Osteocyte (in vitro differentiated cells): ENCODE measurements around the gene TMEM178B. TPM values are rescaled to one million over a fixed set of nuclear protein-coding genes. Genes with fewer than 3 reads are reported as not detected.
A peak's percentile ranks its signal among the peaks of the same experiment; 100 is the strongest.

Experiments
- DNase-seq: peaks from one replicate; pipeline ENCODE4 v3.0.0; 2021; ENCODE audit warnings: mixed read lengths; ENCODE audit not compliant: unreplicated experiment; ENCODE audit errors: extremely low spot score
- H3K27ac Mint-ChIP-seq: one replicate; pipeline ENCODE4 v1.8.0; 2021; ENCODE audit warnings: mild to moderate bottlenecking, mixed read lengths; ENCODE audit not compliant: unreplicated experiment
- H3K27me3 Mint-ChIP-seq: one replicate; pipeline ENCODE4 v1.8.0; 2021; ENCODE audit warnings: mixed read lengths; ENCODE audit not compliant: unreplicated experiment
- H3K36me3 Mint-ChIP-seq: one replicate; pipeline ENCODE4 v1.8.0; 2021; ENCODE audit warnings: mixed read lengths; ENCODE audit not compliant: unreplicated experiment
- H3K4me1 Mint-ChIP-seq: one replicate; pipeline ENCODE4 v1.8.0; 2021; ENCODE audit warnings: mixed read lengths; ENCODE audit not compliant: unreplicated experiment
- H3K4me3 Mint-ChIP-seq: one replicate; pipeline ENCODE4 v1.8.0; 2021; ENCODE audit warnings: mild to moderate bottlenecking, moderate library complexity, mixed read lengths; ENCODE audit not compliant: unreplicated experiment
- H3K9me3 Mint-ChIP-seq: one replicate; pipeline ENCODE4 v1.8.0; 2021; ENCODE audit warnings: mixed read lengths; ENCODE audit not compliant: unreplicated experiment
- CTCF ChIP-seq: fragments of 200-600 bp; sonication (generic); IDR thresholded peaks from 2 replicates; pipeline ENCODE4 v1.5.0; 2021; ENCODE audit warnings: antibody characterized with exemption, mild to moderate bottlenecking, moderate library complexity
- total RNA-seq: library from RNA; stranded (reverse); gene quantifications from 2 replicates; pipeline ENCODE4 v1.2.1, GENCODE V29; 2021

Gene TMEM178B
- total RNA-seq, 1 donor from 2014 or later = 0.70 TPM

- Mint-ChIP-seq H3K4me3 (no peak overlapping the region), H3K36me3 (no peaks in the 10 kb centered on the region), H3K27me3 (no peaks in the 10 kb centered on the region), H3K9me3 (no peaks in the 10 kb centered on the region), H3K27ac (no peak overlapping the region), H3K4me1 (peaks cover 3% of the 10 kb centered on the region)
- DNase-seq = no peak
- no peak for TF ChIP-seq CTCF
Measured at GRCh38 chr7:141228482-141228881, 154.6 kb downstream of the TMEM178B start.

- TF ChIP-seq CTCF = peak; percentile 48
Measured at GRCh38 chr7:141231018-141231792, 157.3 kb downstream of the TMEM178B start.

GRCh38 chr7:141232286-141233051 is 158.6 kb downstream of the TMEM178B start:
- Mint-ChIP-seq H3K4me3 (no peak overlapping the region), H3K4me1 (peaks cover 3% of the 10 kb centered on the region), H3K27ac (no peak overlapping the region), H3K36me3 (no peaks in the 10 kb centered on the region), H3K9me3 (no peaks in the 10 kb centered on the region), H3K27me3 (peaks cover 2% of the 10 kb centered on the region)
- DNase-seq = no peak
- no peak for TF ChIP-seq CTCF

More at GRCh38 chr7:141231018-141231792, 157.3 kb downstream of the TMEM178B start:
- Mint-ChIP-seq H3K4me3 (no peak overlapping the region), H3K9me3 (no peaks in the 10 kb centered on the region), H3K27ac (no peak overlapping the region), H3K4me1 (peaks cover 3% of the 10 kb centered on the region), H3K36me3 (no peaks in the 10 kb centered on the region), H3K27me3 (peaks cover 2% of the 10 kb centered on the region)
- DNase-seq = no peak

GRCh38 chr7:141234335-141235105 is 160.7 kb downstream of the TMEM178B start:
- Mint-ChIP-seq H3K9me3 (no peaks in the 10 kb centered on the region), H3K4me3 (no peak overlapping the region), H3K27me3 (peaks cover 7% of the 10 kb centered on the region), H3K27ac (no peak overlapping the region), H3K4me1 (peaks cover 3% of the 10 kb centered on the region), H3K36me3 (no peaks in the 10 kb centered on the region)
- no peak for TF ChIP-seq CTCF
- no peak for DNase-seq
